ENCODE results near the gene GSG1L.
"Not testable (repeated sequence)": the region's sequence is repeated elsewhere in the genome, so short reads cannot be mapped to it uniquely, and the experiment has no call there.

GSG1L gene

DNA sequence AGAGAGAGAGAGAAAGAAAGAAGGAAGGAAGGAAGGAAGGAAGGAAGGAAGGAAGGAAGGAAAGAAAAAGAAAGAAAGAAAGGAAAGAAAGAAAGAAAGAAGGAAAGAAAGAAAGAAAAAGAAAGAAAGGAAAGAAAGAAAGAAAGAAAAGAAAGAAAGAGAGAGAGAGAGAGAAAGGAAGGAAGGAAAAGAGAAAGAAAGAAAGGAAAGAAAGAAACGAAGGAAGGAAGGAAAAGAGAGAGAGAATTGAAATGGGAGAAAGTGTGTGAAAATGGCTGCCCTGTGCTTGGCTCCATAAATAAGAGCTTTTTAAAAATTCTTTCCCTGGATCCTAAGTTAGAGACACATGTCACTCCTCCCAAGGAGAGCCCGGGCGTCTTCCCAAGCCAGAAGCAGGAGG lies 83.8 kb downstream of the GSG1L start:
- not testable (repeated sequence) for H3K27ac ChIP-seq (replicated peaks); H3K4me3 ChIP-seq (replicated peaks; ENCODE audit: insufficient read depth, low read length); DNase-seq (ENCODE audit: low read depth in 1 of 2, low spot score in 1 of 2); H3K27me3 ChIP-seq (ENCODE audit: insufficient read depth, poor library complexity, severe bottlenecking)

GRCh38 chr16:27978876-27979275 lies 84.6 kb downstream of the GSG1L start:
- no peak for DNase-seq (ENCODE audit: low read depth in 1 of 2, low spot score in 1 of 2)
- H3K27me3 ChIP-seq (ENCODE audit: insufficient read depth, poor library complexity, severe bottlenecking) = no peaks in the 10 kb centered on the region
- TF ChIP-seq GABPA (IDR thresholded peaks at IDR 0.05; ENCODE audit: low read depth) (no peak), POLR2AphosphoS5 (IDR thresholded peaks at IDR 0.05; ENCODE audit: low read depth) (no peak), SPI1 (IDR thresholded peaks at IDR 0.05; ENCODE audit: borderline replicate concordance, low read depth) (no peak), CTCF (IDR thresholded peaks at IDR 0.05; ENCODE audit: insufficient read depth, low read length) (no peak)
- no peak overlapping the region for H3K4me3 ChIP-seq (replicated peaks; ENCODE audit: insufficient read depth, low read length)
- H3K27ac ChIP-seq (replicated peaks) = no peak overlapping the region

DNA sequence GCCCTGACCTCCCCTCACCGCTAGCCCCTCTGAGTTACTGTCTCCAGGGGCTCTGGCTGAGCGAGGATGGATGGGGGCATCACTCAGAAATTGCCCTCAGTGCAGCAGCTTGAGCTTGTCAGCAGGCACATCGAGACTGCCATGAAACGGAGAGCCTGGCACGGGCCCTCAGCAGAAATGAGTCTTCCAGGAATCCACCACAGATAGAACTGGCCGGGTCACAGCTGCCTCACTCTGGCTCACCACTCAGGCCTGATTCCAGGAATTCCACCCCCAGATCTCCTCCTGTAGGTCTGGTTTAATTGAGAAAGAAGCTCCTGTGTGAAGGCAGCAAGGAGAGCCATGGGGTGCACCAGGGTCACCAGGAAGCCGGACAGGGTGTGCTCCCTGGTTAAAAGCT lies 85.5 kb downstream of the GSG1L start:
- no peak for DNase-seq (ENCODE audit: low read depth in 1 of 2, low spot score in 1 of 2)
- H3K27me3 ChIP-seq (ENCODE audit: insufficient read depth, poor library complexity, severe bottlenecking) = no peaks in the 10 kb centered on the region
- H3K4me3 ChIP-seq (replicated peaks; ENCODE audit: insufficient read depth, low read length) = no peak overlapping the region
- TF ChIP-seq GABPA (IDR thresholded peaks at IDR 0.05; ENCODE audit: low read depth) (no peak), SPI1 (IDR thresholded peaks at IDR 0.05; ENCODE audit: borderline replicate concordance, low read depth) (no peak), POLR2AphosphoS5 (IDR thresholded peaks at IDR 0.05; ENCODE audit: low read depth) (no peak)
- TF ChIP-seq, protein P1, sequence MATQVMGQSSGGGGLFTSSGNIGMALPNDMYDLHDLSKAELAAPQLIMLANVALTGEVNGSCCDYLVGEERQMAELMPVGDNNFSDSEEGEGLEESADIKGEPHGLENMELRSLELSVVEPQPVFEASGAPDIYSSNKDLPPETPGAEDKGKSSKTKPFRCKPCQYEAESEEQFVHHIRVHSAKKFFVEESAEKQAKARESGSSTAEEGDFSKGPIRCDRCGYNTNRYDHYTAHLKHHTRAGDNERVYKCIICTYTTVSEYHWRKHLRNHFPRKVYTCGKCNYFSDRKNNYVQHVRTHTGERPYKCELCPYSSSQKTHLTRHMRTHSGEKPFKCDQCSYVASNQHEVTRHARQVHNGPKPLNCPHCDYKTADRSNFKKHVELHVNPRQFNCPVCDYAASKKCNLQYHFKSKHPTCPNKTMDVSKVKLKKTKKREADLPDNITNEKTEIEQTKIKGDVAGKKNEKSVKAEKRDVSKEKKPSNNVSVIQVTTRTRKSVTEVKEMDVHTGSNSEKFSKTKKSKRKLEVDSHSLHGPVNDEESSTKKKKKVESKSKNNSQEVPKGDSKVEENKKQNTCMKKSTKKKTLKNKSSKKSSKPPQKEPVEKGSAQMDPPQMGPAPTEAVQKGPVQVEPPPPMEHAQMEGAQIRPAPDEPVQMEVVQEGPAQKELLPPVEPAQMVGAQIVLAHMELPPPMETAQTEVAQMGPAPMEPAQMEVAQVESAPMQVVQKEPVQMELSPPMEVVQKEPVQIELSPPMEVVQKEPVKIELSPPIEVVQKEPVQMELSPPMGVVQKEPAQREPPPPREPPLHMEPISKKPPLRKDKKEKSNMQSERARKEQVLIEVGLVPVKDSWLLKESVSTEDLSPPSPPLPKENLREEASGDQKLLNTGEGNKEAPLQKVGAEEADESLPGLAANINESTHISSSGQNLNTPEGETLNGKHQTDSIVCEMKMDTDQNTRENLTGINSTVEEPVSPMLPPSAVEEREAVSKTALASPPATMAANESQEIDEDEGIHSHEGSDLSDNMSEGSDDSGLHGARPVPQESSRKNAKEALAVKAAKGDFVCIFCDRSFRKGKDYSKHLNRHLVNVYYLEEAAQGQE (IDR thresholded peaks at IDR 0.05; ENCODE audit: insufficient replicate concordance, low read depth) = no peak
- no peak overlapping the region for H3K27ac ChIP-seq (replicated peaks)

GRCh38 chr16:27976990-27977389 lies 86.5 kb downstream of the GSG1L start:
- Histone ChIP-seq H3K4me3 (replicated peaks; ENCODE audit: insufficient read depth, low read length) (no peak overlapping the region), H3K27ac (replicated peaks) (no peak overlapping the region)
- TF ChIP-seq CTCF (IDR thresholded peaks at IDR 0.05; ENCODE audit: insufficient read depth, low read length) (no peak), POLR2AphosphoS5 (IDR thresholded peaks at IDR 0.05; ENCODE audit: low read depth) (no peak), SPI1 (IDR thresholded peaks at IDR 0.05; ENCODE audit: borderline replicate concordance, low read depth) (no peak), GABPA (IDR thresholded peaks at IDR 0.05; ENCODE audit: low read depth) (no peak)
- TF ChIP-seq, protein P1 (IDR thresholded peaks at IDR 0.05; ENCODE audit: insufficient replicate concordance, low read depth) = no peak

DNA sequence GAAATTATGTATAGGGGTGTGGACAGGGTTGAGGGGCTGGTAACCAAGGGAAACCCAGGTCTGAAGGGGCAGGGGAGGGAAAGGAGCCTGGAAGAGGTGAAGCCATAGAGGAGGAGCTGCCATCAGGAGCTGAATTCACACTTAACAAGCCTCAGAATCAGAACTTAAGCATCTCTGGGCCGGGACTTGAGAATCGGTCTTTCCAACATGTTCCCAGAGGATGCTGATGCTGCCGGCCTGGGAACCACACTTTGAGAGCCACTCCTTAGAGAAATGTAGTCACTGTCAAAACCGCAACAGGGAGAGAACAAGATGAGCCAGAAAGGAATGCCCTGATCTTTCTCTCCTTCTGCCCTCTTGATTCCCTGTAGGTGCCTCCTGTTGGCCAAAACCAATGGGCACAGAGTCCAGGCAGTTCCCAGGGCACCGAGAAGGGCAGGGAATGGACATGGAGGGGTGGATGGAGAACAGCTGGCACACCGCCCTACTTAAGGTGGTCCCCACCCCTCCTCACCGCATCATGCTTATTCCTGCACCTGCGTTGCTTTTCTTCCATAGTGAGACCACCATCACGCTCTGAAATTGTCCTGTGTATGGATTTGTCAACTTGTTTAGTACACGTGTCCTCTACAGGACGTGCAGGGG lies 88.5 kb downstream of the GSG1L start:
- TF ChIP-seq SPI1 (IDR thresholded peaks at IDR 0.05; ENCODE audit: borderline replicate concordance, low read depth) (no peak), GABPA (IDR thresholded peaks at IDR 0.05; ENCODE audit: low read depth) (no peak), CTCF (IDR thresholded peaks at IDR 0.05; ENCODE audit: insufficient read depth, low read length) (no peak), POLR2AphosphoS5 (IDR thresholded peaks at IDR 0.05; ENCODE audit: low read depth) (no peak)
- TF ChIP-seq, protein P1 (IDR thresholded peaks at IDR 0.05; ENCODE audit: insufficient replicate concordance, low read depth) = no peak
- DNase-seq (ENCODE audit: low read depth in 1 of 2, low spot score in 1 of 2) = no peak
- H3K27me3 ChIP-seq (ENCODE audit: insufficient read depth, poor library complexity, severe bottlenecking) = no peaks in the 10 kb centered on the region
- no peak overlapping the region for H3K27ac ChIP-seq (replicated peaks)
- H3K4me3 ChIP-seq (replicated peaks; ENCODE audit: insufficient read depth, low read length) = no peak overlapping the region

More at GRCh38 chr16:27976990-27977389, 86.5 kb downstream of the GSG1L start:
- H3K27me3 ChIP-seq (ENCODE audit: insufficient read depth, poor library complexity, severe bottlenecking) = no peaks in the 10 kb centered on the region
- DNase-seq (ENCODE audit: low read depth in 1 of 2, low spot score in 1 of 2) = no peak

Measured in HL-60 (cell line).